Activated CD8-positive, alpha-beta memory T cell treated with anti-CD3 and anti-CD28 coated beads for 4 hours (primary cell): Measurements from ENCODE around the gene CALR3.
"Not testable (repeated sequence)": the region's sequence is repeated elsewhere in the genome, so short reads cannot be mapped to it uniquely, and the experiment has no call there.

Experiments
- DNase-seq, 2 donors: peaks; one replicate each; pipeline ENCODE4 v3.0.0-alpha.2; 2020; ENCODE audit warnings: low read depth in 2 of 2

Gene CALR3

GRCh38 chr19:16496613-16496983 is 631 bp upstream of the CALR3 start:
- DNase-seq = no peak

- not testable (repeated sequence) for DNase-seq
These were observed 9.5 kb downstream of the CALR3 start for GRCh38 chr19:16486476-16486875.

GRCh38 chr19:16482745-16483144 is 13.2 kb downstream of the CALR3 start:
- DNase-seq = no peak

- no peak for DNase-seq
These were observed 18.7 kb downstream of the CALR3 start for GRCh38 chr19:16477311-16477710.

GRCh38 chr19:16476401-16476800 is 19.6 kb downstream of the CALR3 start:
- no peak for DNase-seq

- no peak for DNase-seq
These were observed 22.0 kb downstream of the CALR3 start for GRCh38 chr19:16473875-16474392.

- DNase-seq = no peak
These were observed 23.0 kb downstream of the CALR3 start for GRCh38 chr19:16472992-16473391.

GRCh38 chr19:16472559-16472899 is 23.4 kb downstream of the CALR3 start:
- DNase-seq = not testable (repeated sequence)

- DNase-seq = no peak
These were observed 24.8 kb downstream of the CALR3 start for GRCh38 chr19:16470911-16471811.

GRCh38 chr19:16470541-16470910 is 25.4 kb downstream of the CALR3 start:
- DNase-seq = no peak

GRCh38 chr19:16467581-16467980 is 28.4 kb downstream of the CALR3 start:
- DNase-seq = no peak

GRCh38 chr19:16466802-16467427 is 29.1 kb downstream of the CALR3 start:
- DNase-seq = not testable (repeated sequence)

- DNase-seq = no peak
These were observed 30.7 kb downstream of the CALR3 start for GRCh38 chr19:16465239-16465638.

GRCh38 chr19:16463991-16464575 is 31.9 kb downstream of the CALR3 start:
- DNase-seq = no peak

- no peak for DNase-seq
These were observed 32.5 kb downstream of the CALR3 start for GRCh38 chr19:16463341-16463990.

GRCh38 chr19:16462757-16463250 is 33.2 kb downstream of the CALR3 start:
- DNase-seq = no peak

- no peak for DNase-seq
These were observed 34.3 kb downstream of the CALR3 start for GRCh38 chr19:16461630-16462051.

- DNase-seq = no peak
These were observed 35.5 kb downstream of the CALR3 start for GRCh38 chr19:16460454-16460853.

- no peak for DNase-seq
These were observed 36.3 kb downstream of the CALR3 start for GRCh38 chr19:16459680-16460079.

- no peak for DNase-seq
These were observed 37.3 kb downstream of the CALR3 start for GRCh38 chr19:16458391-16459341.

GRCh38 chr19:16457954-16458331 is 38.0 kb downstream of the CALR3 start:
- DNase-seq = no peak
